ENCODE measurements around the gene GARRE1. TPM values are rescaled to one million over a fixed set of nuclear protein-coding genes. Genes with fewer than 3 reads are reported as not detected.

Gene GARRE1
- total and polyA plus RNA-seq, 8 donors = 7.4 to 18.3 (median 11.2) TPM

DNA sequence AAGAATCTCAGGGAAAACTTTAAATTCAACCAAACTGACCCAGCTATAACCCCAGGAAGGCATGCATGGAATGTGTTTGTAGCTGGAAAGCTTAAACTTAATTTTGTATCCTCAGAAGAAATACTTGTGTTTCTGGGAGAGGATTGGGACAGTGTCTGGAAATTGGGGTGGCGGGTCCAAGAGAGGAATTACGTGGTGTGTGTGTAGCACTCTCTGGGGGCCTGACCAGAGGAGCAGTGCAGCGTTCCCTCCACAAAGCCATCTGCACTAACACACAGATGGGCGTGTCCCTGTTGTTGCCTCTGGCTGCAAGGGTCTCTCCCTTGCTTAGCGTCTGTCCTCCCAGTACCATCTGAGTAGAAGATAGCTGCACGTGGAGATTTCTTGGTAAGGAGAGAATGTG is 6.4 kb downstream of the GARRE1 start:
- intact Hi-C loops (cut with DNase I) = no loop called here
- no peak for FAIRE-seq
- H3K27me3 ChIP-seq = no peaks in the 10 kb centered on the region
- no peak overlapping the region for H3K4me3 ChIP-seq
- ATAC-seq = peak in 1 of 4 donors; percentile 19
- DNase-seq = no peak
- 55 to 59% methylated on average over 6 of the region's 6 CpGs for WGBS, 2 donors
- H3K4me1 ChIP-seq = peaks cover 18 to 50% (median 23%) of the 10 kb centered on the region in 3 donors
- TF ChIP-seq, protein P1, sequence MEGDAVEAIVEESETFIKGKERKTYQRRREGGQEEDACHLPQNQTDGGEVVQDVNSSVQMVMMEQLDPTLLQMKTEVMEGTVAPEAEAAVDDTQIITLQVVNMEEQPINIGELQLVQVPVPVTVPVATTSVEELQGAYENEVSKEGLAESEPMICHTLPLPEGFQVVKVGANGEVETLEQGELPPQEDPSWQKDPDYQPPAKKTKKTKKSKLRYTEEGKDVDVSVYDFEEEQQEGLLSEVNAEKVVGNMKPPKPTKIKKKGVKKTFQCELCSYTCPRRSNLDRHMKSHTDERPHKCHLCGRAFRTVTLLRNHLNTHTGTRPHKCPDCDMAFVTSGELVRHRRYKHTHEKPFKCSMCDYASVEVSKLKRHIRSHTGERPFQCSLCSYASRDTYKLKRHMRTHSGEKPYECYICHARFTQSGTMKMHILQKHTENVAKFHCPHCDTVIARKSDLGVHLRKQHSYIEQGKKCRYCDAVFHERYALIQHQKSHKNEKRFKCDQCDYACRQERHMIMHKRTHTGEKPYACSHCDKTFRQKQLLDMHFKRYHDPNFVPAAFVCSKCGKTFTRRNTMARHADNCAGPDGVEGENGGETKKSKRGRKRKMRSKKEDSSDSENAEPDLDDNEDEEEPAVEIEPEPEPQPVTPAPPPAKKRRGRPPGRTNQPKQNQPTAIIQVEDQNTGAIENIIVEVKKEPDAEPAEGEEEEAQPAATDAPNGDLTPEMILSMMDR (IDR thresholded peaks at IDR 0.05) = no peak
- no peaks in the 10 kb centered on the region for H3K36me3 ChIP-seq
- no peaks in the 10 kb centered on the region for H3K9me3 ChIP-seq
- no peak overlapping the region for H3K27ac ChIP-seq

GRCh38 chr19:34261334-34262109 is 7.2 kb downstream of the GARRE1 start:
- Histone ChIP-seq H3K9me3 (no peaks in the 10 kb centered on the region), H3K27me3 (no peaks in the 10 kb centered on the region), H3K4me1 (peaks cover 16 to 49% (median 23%) of the 10 kb centered on the region in 3 donors), H3K36me3 (no peaks in the 10 kb centered on the region), H3K27ac (no peak overlapping the region), H3K4me3 (no peak overlapping the region)
- FAIRE-seq (no peak), DNase-seq (no peak), ATAC-seq (peak in 2 of 4 donors; percentile 8 to 16)
- 60 to 66% methylated on average over 6 of the region's 6 CpGs for WGBS, 2 donors
- TF ChIP-seq, protein P1 (IDR thresholded peaks at IDR 0.05) = no peak
- intact Hi-C loops (cut with DNase I) = no loop called here

DNA sequence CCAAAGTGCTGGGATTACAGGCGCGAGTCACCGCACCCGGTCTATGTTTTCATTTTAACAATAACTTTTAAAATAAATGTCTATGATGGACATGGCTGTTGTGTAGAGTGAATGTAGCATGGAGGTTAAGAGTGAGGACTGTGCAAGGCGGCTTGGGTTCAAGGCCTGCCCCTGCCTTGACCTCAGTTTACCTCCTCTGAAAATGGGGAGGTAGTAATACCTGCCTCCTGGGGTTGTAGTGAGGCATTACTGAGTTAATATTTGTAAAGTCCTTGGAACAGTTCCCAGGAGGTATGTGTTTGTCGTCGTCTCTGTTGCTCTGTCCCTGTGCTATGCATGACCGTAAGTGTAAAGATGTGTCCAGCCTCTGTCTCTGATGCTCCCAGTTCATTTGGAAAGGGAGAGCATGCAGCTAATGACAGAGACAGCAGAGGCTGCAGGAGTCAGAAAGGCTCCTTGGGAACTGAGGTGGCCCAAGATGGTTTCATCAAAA is 9.4 kb downstream of the GARRE1 start:
- TF ChIP-seq, protein P1 (IDR thresholded peaks at IDR 0.05) = no peak
- intact Hi-C loops (cut with DNase I) = no loop called here
- Histone ChIP-seq H3K27ac (no peak overlapping the region), H3K4me3 (no peak overlapping the region), H3K9me3 (no peaks in the 10 kb centered on the region), H3K27me3 (no peaks in the 10 kb centered on the region), H3K36me3 (no peaks in the 10 kb centered on the region), H3K4me1 (peaks cover 12 to 43% (median 28%) of the 10 kb centered on the region in 3 donors)
- 60 to 62% methylated on average over 8 of the region's 8 CpGs for WGBS, 2 donors
- FAIRE-seq = no peak
- peak in 3 of 4 donors; percentile 39 to 59 (median 58) for ATAC-seq
- DNase-seq = no peak

- H3K4me1 ChIP-seq = peaks cover 16 to 54% (median 37%) of the 10 kb centered on the region in 3 donors
- TF ChIP-seq, protein P1 (IDR thresholded peaks at IDR 0.05) = no peak
- intact Hi-C loops (cut with DNase I) = no loop called here
- 64 to 69% methylated on average over 6 of the region's 6 CpGs for WGBS, 2 donors
- no peak overlapping the region for H3K4me3 ChIP-seq
- peak overlapping the region in 1 of 4 donors; percentile 41 for H3K27ac ChIP-seq
- ATAC-seq (no peak), DNase-seq (peak in 1 of 6 donors; percentile 32), FAIRE-seq (no peak)
- no peaks in the 10 kb centered on the region for H3K36me3 ChIP-seq
- H3K9me3 ChIP-seq = no peaks in the 10 kb centered on the region
- no peaks in the 10 kb centered on the region for H3K27me3 ChIP-seq
These were observed 10.9 kb downstream of the GARRE1 start for GRCh38 chr19:34265221-34265650.

DNA sequence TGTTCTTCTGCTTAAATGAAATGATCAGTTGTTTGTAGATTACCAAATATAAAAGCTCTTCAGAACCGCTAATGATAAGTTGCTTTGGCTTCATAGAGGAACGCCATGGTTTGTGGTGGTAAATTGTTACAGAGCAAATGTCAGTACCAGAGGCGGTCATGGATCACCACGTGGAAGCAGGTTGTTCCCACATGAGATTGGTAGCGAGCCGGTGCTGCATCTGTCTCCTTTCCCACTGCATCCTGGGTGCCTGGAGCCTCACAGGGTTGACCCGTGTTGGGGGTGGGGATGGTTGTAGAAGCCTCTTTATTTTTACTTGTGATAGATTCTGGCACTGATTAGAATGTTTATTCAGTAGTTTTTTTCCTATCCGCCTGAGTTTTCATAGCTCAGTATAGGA is 14.7 kb downstream of the GARRE1 start:
- TF ChIP-seq, protein P1 (IDR thresholded peaks at IDR 0.05) = no peak
- no peaks in the 10 kb centered on the region for H3K36me3 ChIP-seq
- 11 to 19% methylated on average over 8 of the region's 8 CpGs for WGBS, 2 donors
- intact Hi-C loops (cut with DNase I) = no loop called here
- ATAC-seq (peak; percentile 90 to 96 (median 92)), DNase-seq (peak; percentile 73 to 92 (median 88)), FAIRE-seq (no peak)
- no peak overlapping the region for H3K4me3 ChIP-seq
- peak overlapping the region; percentile 62 to 86 (median 64) for H3K27ac ChIP-seq
- no peaks in the 10 kb centered on the region for H3K9me3 ChIP-seq
- peaks cover 22 to 44% (median 36%) of the 10 kb centered on the region in 3 donors for H3K4me1 ChIP-seq
- H3K27me3 ChIP-seq = no peaks in the 10 kb centered on the region

Measured in pancreas (tissue), 10 donors.